Measurements from ENCODE around the gene MYCBP2.

DNA sequence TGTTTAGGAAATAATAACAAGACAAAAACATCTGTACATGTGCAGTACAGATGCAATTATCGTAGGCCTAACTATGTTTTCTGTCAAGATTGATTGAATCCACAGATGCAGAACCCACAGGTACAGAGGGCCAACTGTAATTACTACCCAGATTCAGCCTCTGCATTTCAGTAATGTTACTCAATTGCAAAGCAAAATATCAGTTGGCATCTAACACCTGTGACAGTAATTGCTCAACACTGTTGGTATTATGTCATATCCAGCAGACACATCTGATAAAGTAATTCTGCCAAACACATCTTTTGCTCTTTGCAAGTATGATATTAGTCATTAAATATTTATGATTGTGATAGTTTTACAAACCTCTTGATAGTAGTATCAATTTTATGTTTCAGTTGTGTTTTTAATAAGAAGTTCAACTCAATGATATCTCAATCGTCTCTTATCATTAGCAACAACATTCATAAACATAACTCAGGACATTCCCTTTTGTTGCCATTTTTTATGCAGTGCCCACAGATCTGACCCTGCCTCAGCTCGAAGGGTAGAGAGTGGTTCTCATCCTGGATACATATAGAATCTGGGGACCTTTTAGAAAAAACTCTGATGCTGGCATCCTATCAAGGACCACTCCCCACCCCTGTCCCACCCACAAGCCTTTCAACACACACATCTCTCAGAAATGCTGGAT, 104.7 kb downstream of the MYCBP2 start:
- no peak for TF ChIP-seq CTCF (IDR thresholded peaks at IDR 0.05; ENCODE audit: poor library complexity)
- no peak for TF ChIP-seq EZH2 (IDR thresholded peaks at IDR 0.05; ENCODE audit: borderline replicate concordance)

Data from hepatocyte (in vitro differentiated cells).